ENCODE measurements around the gene C11orf58.

Gene C11orf58

DNA sequence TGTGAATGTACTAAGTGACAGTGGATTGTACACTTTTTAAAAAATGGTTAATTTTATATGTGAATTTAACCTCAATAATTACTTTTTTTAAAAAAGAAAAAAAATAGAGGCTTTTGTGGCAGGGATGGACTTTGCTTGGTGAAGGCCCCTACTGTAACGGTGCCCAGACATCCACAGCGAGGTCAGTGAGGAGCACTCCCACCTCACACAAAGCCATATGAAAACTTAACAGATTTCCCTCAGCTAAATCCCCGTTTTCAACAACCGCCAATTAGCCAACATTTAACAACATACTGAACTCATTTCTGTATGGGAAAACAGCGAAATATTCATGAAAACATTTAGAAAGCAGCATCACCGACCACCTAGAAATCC is 642 bp upstream of the C11orf58 start:
- TF ChIP-seq, protein P1, sequence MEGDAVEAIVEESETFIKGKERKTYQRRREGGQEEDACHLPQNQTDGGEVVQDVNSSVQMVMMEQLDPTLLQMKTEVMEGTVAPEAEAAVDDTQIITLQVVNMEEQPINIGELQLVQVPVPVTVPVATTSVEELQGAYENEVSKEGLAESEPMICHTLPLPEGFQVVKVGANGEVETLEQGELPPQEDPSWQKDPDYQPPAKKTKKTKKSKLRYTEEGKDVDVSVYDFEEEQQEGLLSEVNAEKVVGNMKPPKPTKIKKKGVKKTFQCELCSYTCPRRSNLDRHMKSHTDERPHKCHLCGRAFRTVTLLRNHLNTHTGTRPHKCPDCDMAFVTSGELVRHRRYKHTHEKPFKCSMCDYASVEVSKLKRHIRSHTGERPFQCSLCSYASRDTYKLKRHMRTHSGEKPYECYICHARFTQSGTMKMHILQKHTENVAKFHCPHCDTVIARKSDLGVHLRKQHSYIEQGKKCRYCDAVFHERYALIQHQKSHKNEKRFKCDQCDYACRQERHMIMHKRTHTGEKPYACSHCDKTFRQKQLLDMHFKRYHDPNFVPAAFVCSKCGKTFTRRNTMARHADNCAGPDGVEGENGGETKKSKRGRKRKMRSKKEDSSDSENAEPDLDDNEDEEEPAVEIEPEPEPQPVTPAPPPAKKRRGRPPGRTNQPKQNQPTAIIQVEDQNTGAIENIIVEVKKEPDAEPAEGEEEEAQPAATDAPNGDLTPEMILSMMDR (IDR thresholded peaks at IDR 0.05; ENCODE audit: low read length, missing control alignments), result no peak
- H3K4me3 ChIP-seq (replicated peaks; ENCODE audit: low read depth, low read length), result peak overlapping the region; percentile 97
- no peak for DNase-seq (ENCODE audit: low read depth)

DNA sequence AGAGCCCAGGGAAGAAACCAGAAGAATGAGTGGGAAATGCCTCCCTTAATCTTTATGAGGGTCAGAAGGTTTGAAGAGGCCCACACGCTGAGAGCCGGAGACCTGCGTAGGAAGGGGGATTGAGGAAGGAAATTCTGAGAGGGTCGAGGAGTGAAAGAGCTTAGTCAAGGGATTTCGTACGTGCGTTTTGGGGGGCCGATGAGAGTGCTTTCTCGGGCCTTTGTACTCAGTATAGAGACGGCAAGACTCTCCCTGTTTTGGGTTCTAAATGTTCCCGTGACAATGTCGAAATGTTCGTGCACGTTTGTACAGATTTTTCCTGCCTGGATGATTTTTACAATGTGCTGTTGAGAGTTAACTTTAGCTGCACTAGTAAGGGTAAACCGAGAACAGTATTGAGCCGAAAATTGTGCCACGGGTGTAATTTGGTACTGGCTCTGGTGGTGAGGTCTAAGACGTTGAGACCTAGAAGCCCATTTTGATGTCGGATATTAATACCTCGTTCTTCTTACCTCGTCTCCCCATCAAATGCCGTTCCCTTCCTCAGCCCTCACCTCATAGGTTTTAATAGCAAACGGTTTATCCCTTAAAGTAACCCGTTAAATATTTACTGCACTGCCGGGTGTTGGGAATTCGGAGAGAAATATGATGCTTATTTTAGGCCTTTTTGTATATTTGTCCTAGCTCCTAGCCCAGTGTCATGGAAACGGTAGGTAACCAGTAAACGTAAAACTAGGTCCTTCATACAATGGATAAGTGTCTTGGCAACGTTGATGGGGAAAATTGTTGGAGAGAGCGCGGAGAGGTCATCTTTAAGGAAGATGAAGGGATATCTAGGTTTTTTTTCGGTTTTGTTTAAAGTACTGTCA is 734 bp downstream of the C11orf58 start:
- peak; percentile 49 for DNase-seq (ENCODE audit: low read depth)
- TF ChIP-seq, protein P1 (IDR thresholded peaks at IDR 0.05; ENCODE audit: low read length, missing control alignments), result no peak
- H3K4me3 ChIP-seq (replicated peaks; ENCODE audit: low read depth, low read length), result peak overlapping the region; percentile 97

DNA sequence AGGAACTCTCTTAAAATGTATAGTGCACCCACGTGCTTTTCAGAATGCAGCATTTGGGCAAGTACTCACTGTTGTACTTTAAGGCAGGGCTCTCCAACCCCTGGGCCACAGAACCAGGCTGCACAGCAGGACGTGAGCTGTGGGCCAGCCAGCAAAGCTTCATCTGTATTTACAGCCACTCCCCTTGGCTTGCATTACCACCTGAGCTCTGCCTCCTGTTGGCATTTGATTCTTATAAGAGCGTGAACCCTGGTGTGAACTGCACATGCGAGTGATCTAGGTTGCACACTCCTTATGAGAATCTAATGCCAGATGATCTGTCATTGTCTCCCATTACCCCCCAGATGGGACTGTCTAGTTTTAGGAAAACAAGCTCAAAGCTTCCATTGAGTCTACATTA is 3.0 kb downstream of the C11orf58 start:
- H3K4me3 ChIP-seq (replicated peaks; ENCODE audit: low read depth, low read length), result no peak overlapping the region
- TF ChIP-seq, protein P1 (IDR thresholded peaks at IDR 0.05; ENCODE audit: low read length, missing control alignments), result no peak
- no peak for DNase-seq (ENCODE audit: low read depth)

DNA sequence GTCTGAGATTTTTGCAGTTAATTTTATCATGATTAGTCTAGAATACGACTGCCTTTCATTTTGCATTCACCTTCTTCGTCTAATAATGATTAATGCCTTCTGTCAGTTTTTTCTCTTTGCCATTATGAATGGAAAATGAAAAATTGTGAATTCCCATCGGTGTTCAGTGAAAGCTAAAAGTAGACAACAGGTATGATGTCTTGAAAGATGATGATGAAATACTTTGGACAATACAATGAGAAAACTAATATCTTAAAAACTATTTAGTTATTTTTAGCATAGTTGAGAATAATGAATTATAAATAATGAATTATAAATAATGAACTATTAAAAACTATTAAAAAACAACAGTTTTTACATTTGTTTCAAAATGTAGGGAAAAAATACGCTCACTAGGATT is 5.0 kb downstream of the C11orf58 start:
- no peak for DNase-seq (ENCODE audit: low read depth)
- H3K4me3 ChIP-seq (replicated peaks; ENCODE audit: low read depth, low read length), result no peak overlapping the region
- TF ChIP-seq, protein P1 (IDR thresholded peaks at IDR 0.05; ENCODE audit: low read length, missing control alignments), result no peak

DNA sequence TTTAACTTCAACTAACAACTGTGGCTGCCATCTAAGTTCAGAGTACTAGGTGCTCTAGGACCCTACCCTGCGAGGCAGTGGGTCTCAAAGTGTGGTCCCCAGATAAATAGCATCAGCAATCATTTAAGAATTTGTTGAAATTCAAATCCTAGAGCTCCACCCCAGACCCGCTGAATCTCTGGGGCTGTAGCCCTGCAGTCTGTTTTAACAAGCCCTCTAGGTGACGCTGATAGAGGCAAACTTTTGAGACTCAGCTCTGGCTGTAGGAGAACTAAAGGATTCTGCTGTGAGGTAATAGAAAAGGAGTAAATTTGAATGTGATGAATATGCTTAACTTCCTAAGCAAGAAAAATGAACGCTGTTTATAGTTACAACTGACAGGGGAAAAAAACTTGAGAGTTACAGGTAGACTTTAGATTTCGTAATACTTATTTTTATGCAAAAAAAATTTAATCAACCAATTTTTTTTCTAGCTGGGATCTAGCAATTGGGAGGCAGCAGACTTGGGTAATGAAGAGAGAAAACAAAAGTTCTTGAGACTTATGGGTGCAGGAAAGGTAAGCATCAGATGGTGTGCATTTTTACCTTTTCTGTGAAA is 5.8 kb downstream of the C11orf58 start:
- no peak for DNase-seq (ENCODE audit: low read depth)
- H3K4me3 ChIP-seq (replicated peaks; ENCODE audit: low read depth, low read length), result no peak overlapping the region
- TF ChIP-seq, protein P1 (IDR thresholded peaks at IDR 0.05; ENCODE audit: low read length, missing control alignments), result no peak

DNA sequence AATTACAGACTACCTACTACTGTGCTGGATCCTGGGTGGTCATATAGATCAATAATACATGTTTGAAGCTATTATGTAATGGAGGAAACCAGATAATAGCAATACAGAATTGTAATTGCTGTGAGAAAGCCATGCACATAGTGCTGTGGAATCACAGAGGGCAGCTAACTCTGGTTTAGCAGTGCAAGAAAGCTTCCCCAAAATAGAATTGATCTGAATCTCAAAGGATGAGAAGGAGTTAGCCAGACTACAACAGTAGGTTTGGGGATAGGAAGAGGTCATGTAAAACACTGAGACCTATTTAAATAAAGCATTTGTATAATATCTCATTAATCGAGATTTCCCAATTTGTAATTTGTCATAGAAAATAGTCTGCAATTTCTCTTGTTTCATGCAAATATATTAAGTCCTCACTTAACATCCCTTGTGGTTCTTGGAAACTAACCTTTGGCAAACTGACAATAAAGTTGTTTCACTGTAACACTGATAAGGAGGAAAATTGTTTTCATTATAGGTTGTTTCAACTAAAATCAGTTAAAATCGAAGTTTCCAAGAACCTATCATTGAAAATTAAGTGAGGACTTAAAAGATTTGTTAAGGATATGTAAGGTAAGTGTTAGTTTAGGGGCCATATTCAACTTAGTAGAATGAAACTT is 7.6 kb downstream of the C11orf58 start:
- TF ChIP-seq, protein P1 (IDR thresholded peaks at IDR 0.05; ENCODE audit: low read length, missing control alignments), result no peak
- H3K4me3 ChIP-seq (replicated peaks; ENCODE audit: low read depth, low read length), result no peak overlapping the region
- DNase-seq (ENCODE audit: low read depth), result no peak

Measured in fibroblast of pulmonary artery (primary cell).